KG1 (cell line): ENCODE measurements around the gene DERL2.

Experiments used
- DNase-seq: peaks from one replicate; lab custom pipeline; 2025; lab: John Stamatoyannopoulos, UW

The DERL2 gene

GRCh38 chr17:5500589-5501391 is 14.8 kb upstream of the DERL2 start:
- DNase-seq = no peak

GRCh38 chr17:5500247-5500588 is 14.2 kb upstream of the DERL2 start:
- DNase-seq = no peak

GRCh38 chr17:5499476-5500231 is 13.7 kb upstream of the DERL2 start:
- DNase-seq = no peak

GRCh38 chr17:5492970-5493369 is 7.0 kb upstream of the DERL2 start:
- DNase-seq = no peak

- no peak for DNase-seq
Observed at GRCh38 chr17:5488752-5489151, 2.8 kb upstream of the DERL2 start.

GRCh38 chr17:5486206-5487124 is 487 bp upstream of the DERL2 start, which contains the start of gene MIS12:
Gene MIS12, plus strand, starts transcription at chr17:5486566. Its CDS starts 2,297 bp downstream, at chr17:5488863.
- peak; percentile 70 for DNase-seq

GRCh38 chr17:5481451-5481850 is 4.5 kb downstream of the DERL2 start:
- no peak for DNase-seq

GRCh38 chr17:5480962-5481361 is 5.0 kb downstream of the DERL2 start:
- no peak for DNase-seq

GRCh38 chr17:5478992-5479391 is 7.0 kb downstream of the DERL2 start:
- DNase-seq = no peak

- DNase-seq = no peak
Observed at GRCh38 chr17:5473906-5474305, 12.1 kb downstream of the DERL2 start.

GRCh38 chr17:5472511-5472910 is 13.5 kb downstream of the DERL2 start:
- no peak for DNase-seq

- no peak for DNase-seq
Observed at GRCh38 chr17:5468075-5468473, 17.9 kb downstream of the DERL2 start.

GRCh38 chr17:5467416-5467815 is 18.6 kb downstream of the DERL2 start:
- DNase-seq = no peak

- DNase-seq = no peak
Observed at GRCh38 chr17:5466295-5466694, 19.7 kb downstream of the DERL2 start.

- DNase-seq = no peak
Observed at GRCh38 chr17:5464717-5465507, 21.1 kb downstream of the DERL2 start.

GRCh38 chr17:5446786-5447185 is 39.2 kb downstream of the DERL2 start:
- no peak for DNase-seq

- DNase-seq = no peak
Observed at GRCh38 chr17:5444209-5444608, 41.8 kb downstream of the DERL2 start.

GRCh38 chr17:5443728-5444127 is 42.2 kb downstream of the DERL2 start:
- DNase-seq = no peak

- no peak for DNase-seq
Observed at GRCh38 chr17:5439446-5439764, 46.6 kb downstream of the DERL2 start.

- peak; percentile 68 for DNase-seq
Observed at GRCh38 chr17:5438716-5439445, 47.1 kb downstream of the DERL2 start, which contains the start of gene C1QBP. Gene C1QBP, minus strand, starts transcription at chr17:5439155. Its CDS starts 82 bp downstream, at chr17:5439073.
